ENCODE results near the gene RNF212B. TPM values are rescaled to one million over a fixed set of nuclear protein-coding genes. Genes with fewer than 3 reads are reported as not detected.
A peak's percentile ranks its signal among the peaks of the same experiment; 100 is the strongest.
"Not testable (repeated sequence)": the region's sequence is repeated elsewhere in the genome, so short reads cannot be mapped to it uniquely, and the experiment has no call there.

RNF212B gene
- total and polyA plus RNA-seq, 5 donors from 2014 or later: not detected

DNA sequence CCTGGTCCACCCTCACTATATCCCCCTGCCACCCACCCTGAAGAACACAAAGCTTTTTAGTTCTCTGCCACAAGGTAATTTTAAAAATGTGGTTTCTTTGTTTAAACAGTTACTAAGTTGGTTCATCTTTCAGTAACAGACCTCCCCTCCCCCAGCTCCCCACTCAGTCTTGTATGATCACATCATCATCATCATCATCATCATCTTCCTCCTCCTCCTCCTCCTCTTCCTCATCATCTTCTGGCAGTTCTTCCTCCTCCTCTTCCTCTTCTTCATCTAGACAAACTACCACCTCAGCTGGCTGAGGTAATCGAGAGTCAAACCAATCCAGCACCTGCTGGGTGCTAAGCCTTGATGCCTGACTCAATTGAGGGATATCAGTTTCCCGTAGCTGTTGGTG, 37.7 kb downstream of the RNF212B start:
- no peak overlapping the region for H3K27ac ChIP-seq (ENCODE audit: insufficient read depth, low read length, poor library complexity, severe bottlenecking)
- H3K4me3 ChIP-seq (ENCODE audit: low read depth, low read length): no peak overlapping the region
- peak overlapping the region in 2 of 3 donors; percentile 48 to 53 for H3K27ac Mint-ChIP-seq
- DNase-seq: no peak
- no peaks in the 10 kb centered on the region for H3K27me3 ChIP-seq (ENCODE audit: control insufficient read depth, insufficient read depth, low read length)
- H3K36me3 Mint-ChIP-seq: peaks cover 18% of the 10 kb centered on the region
- no peak for ATAC-seq (ENCODE audit: low read depth in 2 of 2)
- H3K9me3 Mint-ChIP-seq: no peaks in the 10 kb centered on the region
- H3K4me1 ChIP-seq (ENCODE audit: control insufficient read depth, insufficient read depth, low read length, poor library complexity, severe bottlenecking): no peaks in the 10 kb centered on the region
- H3K4me1 Mint-ChIP-seq: no peaks in the 10 kb centered on the region
- H3K27me3 Mint-ChIP-seq: no peaks in the 10 kb centered on the region
- H3K4me3 Mint-ChIP-seq: no peak overlapping the region
- H3K9me3 ChIP-seq (ENCODE audit: control insufficient read depth in 2 of 2, low read length in 2 of 2): no peaks in the 10 kb centered on the region
- H3K36me3 ChIP-seq (ENCODE audit: control insufficient read depth, insufficient read depth, low read length): no peaks in the 10 kb centered on the region

DNA sequence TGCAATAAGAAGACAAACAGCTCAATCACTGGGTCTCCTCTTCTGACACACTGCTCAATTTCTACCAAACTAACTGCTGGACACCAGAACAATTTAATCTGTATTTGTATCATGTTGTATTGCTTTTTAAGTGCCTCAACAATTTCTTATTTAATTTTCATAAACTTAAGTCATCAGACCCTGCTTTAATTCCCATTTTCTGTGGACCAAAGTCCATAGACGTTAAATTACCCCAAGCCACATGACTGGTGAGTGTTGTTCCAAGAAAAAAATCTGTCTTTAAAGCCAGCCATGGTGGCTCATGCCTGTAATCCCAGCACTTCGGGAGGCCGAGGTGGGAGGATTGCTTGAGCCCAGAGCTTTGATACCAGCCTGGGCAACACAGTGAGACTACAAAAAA, 39.5 kb downstream of the RNF212B start:
- Histone ChIP-seq H3K27me3 (ENCODE audit: control insufficient read depth, insufficient read depth, low read length) (no peaks in the 10 kb centered on the region), H3K9me3 (ENCODE audit: control insufficient read depth in 2 of 2, low read length in 2 of 2) (no peaks in the 10 kb centered on the region), H3K36me3 (ENCODE audit: control insufficient read depth, insufficient read depth, low read length) (no peaks in the 10 kb centered on the region), H3K27ac (ENCODE audit: insufficient read depth, low read length, poor library complexity, severe bottlenecking) (no peak overlapping the region), H3K4me1 (ENCODE audit: control insufficient read depth, insufficient read depth, low read length, poor library complexity, severe bottlenecking) (no peaks in the 10 kb centered on the region), H3K4me3 (ENCODE audit: low read depth, low read length) (no peak overlapping the region)
- peaks cover 0 to under 1% (median 0%) of the 10 kb centered on the region in 4 donors for H3K4me1 Mint-ChIP-seq
- no peak overlapping the region for H3K4me3 Mint-ChIP-seq
- ATAC-seq (ENCODE audit: low read depth in 2 of 2): no peak
- H3K36me3 Mint-ChIP-seq: peaks cover 18% of the 10 kb centered on the region
- no peaks in the 10 kb centered on the region for H3K27me3 Mint-ChIP-seq
- no peak for DNase-seq
- peak overlapping the region in 1 of 3 donors; percentile 43 for H3K27ac Mint-ChIP-seq
- H3K9me3 Mint-ChIP-seq: no peaks in the 10 kb centered on the region

DNA sequence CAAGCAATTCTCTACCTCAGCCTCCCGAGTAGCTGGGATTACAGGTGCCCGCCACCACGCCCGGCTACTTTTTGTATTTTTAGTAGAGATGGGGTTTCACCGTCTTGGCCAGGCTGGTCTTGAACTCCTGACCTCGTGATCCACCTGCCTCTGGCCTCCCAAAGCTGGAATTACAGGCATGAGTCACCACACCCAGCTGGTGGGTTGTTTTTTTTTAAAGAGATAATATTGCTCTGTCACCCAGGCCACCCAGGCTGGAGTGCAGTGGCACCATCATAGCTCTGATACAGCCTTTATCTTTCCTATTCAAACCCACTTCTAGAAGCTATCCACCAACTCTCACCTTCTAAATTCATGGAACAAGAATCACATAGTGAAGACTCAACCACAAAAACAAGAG, 40.2 kb downstream of the RNF212B start:
- not testable (repeated sequence) for H3K4me3 ChIP-seq (ENCODE audit: low read depth, low read length); H3K4me1 ChIP-seq (ENCODE audit: control insufficient read depth, insufficient read depth, low read length, poor library complexity, severe bottlenecking); DNase-seq; H3K4me3 Mint-ChIP-seq; H3K9me3 ChIP-seq (ENCODE audit: control insufficient read depth in 2 of 2, low read length in 2 of 2); H3K4me1 Mint-ChIP-seq; H3K27ac Mint-ChIP-seq; H3K27me3 Mint-ChIP-seq; H3K36me3 ChIP-seq (ENCODE audit: control insufficient read depth, insufficient read depth, low read length); H3K27me3 ChIP-seq (ENCODE audit: control insufficient read depth, insufficient read depth, low read length); ATAC-seq (ENCODE audit: low read depth in 2 of 2); H3K9me3 Mint-ChIP-seq; H3K27ac ChIP-seq (ENCODE audit: insufficient read depth, low read length, poor library complexity, severe bottlenecking)
- H3K36me3 Mint-ChIP-seq: peaks cover 18% of the 10 kb centered on the region

DNA sequence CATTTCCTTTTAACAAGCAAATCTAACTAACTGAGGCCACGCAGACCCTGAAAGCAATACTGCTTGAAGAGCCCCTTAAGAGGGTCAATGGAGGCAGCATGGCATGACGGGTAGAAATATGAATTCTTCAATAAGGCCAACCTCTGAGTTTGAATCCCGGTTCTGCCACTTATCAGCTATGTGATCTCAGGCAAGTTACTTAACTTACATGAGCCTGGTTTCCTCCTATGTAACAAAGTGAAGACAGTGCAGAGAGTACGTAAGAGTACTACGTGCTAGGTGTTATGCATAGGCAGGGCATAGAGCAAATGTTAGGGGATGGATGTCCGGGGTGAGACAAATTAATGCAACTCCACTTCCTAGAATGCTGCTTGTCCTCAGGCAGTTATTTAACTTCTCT, 43.5 kb downstream of the RNF212B start:
- H3K9me3 ChIP-seq (ENCODE audit: control insufficient read depth in 2 of 2, low read length in 2 of 2): no peaks in the 10 kb centered on the region
- Mint-ChIP-seq H3K4me3 (peak overlapping the region in 1 of 4 donors; percentile 19), H3K27ac (peak overlapping the region in 1 of 3 donors; percentile 26), H3K4me1 (peaks cover 0 to 28% (median 12%) of the 10 kb centered on the region in 4 donors), H3K27me3 (no peaks in the 10 kb centered on the region), H3K36me3 (peaks cover 4% of the 10 kb centered on the region), H3K9me3 (no peaks in the 10 kb centered on the region)
- no peak overlapping the region for H3K27ac ChIP-seq (ENCODE audit: insufficient read depth, low read length, poor library complexity, severe bottlenecking)
- DNase-seq: no peak
- H3K4me1 ChIP-seq (ENCODE audit: control insufficient read depth, insufficient read depth, low read length, poor library complexity, severe bottlenecking): peaks cover 9% of the 10 kb centered on the region
- no peak for ATAC-seq (ENCODE audit: low read depth in 2 of 2)
- no peaks in the 10 kb centered on the region for H3K36me3 ChIP-seq (ENCODE audit: control insufficient read depth, insufficient read depth, low read length)
- no peak overlapping the region for H3K4me3 ChIP-seq (ENCODE audit: low read depth, low read length)
- no peaks in the 10 kb centered on the region for H3K27me3 ChIP-seq (ENCODE audit: control insufficient read depth, insufficient read depth, low read length)

DNA sequence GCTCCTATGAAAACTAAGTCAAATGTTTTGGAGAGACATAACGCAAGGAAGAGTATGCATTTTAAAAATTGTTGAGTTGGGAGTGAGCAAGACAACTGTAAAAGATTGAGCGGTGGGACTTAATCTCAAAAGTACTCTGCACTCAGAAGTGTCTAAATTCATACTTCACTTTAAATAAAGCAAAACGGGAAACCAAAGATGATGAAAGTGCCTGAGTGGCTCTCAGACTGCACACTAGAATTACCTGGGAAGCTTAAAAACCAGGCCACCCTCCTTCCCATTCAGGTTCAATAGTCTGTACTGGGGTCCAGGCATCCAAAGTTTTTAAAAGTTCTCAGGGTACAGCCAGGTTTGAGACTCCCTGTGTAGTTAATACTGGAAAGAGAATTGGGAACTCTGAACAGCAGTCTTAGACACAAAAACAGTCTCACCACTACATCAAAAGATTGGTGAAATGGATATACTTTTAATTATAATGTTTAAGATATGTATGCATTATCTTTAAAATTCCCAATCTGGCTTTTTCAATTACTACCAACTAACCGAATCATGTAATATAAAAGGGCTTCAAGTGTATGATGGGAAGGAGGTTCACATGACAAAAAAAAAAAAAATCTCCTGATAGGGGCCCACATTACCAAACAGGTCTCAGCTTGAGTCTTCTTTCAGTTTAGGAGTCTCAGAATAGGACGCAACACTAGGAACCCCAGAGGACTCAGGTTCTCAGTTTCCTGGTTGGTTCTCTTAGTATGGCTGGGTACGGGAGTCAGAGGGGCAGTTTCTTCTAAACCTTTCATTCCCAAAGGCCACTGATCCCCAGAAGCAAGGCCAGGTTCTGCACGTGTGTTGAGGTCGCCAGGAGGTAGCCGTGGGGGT, 47.2 kb downstream of the RNF212B start:
- DNase-seq (peak in 1 of 3 donors; percentile 41), ATAC-seq (ENCODE audit: low read depth in 2 of 2) (no peak)
- peaks cover 18% of the 10 kb centered on the region for H3K4me1 ChIP-seq (ENCODE audit: control insufficient read depth, insufficient read depth, low read length, poor library complexity, severe bottlenecking)
- H3K9me3 Mint-ChIP-seq: no peaks in the 10 kb centered on the region
- H3K4me1 Mint-ChIP-seq: peaks cover 7 to 34% (median 15%) of the 10 kb centered on the region in 4 donors
- no peaks in the 10 kb centered on the region for H3K27me3 Mint-ChIP-seq
- no peaks in the 10 kb centered on the region for H3K27me3 ChIP-seq (ENCODE audit: control insufficient read depth, insufficient read depth, low read length)
- H3K36me3 Mint-ChIP-seq: no peaks in the 10 kb centered on the region
- H3K4me3 Mint-ChIP-seq: peak overlapping the region; percentile 88 to 99 (median 96)
- no peaks in the 10 kb centered on the region for H3K36me3 ChIP-seq (ENCODE audit: control insufficient read depth, insufficient read depth, low read length)
- no peaks in the 10 kb centered on the region for H3K9me3 ChIP-seq (ENCODE audit: control insufficient read depth in 2 of 2, low read length in 2 of 2)
- H3K27ac Mint-ChIP-seq: peak overlapping the region; percentile 29 to 95 (median 93)
- H3K27ac ChIP-seq (ENCODE audit: insufficient read depth, low read length, poor library complexity, severe bottlenecking): peak overlapping the region; percentile 83
- H3K4me3 ChIP-seq (ENCODE audit: low read depth, low read length): peak overlapping the region; percentile 60

DNA sequence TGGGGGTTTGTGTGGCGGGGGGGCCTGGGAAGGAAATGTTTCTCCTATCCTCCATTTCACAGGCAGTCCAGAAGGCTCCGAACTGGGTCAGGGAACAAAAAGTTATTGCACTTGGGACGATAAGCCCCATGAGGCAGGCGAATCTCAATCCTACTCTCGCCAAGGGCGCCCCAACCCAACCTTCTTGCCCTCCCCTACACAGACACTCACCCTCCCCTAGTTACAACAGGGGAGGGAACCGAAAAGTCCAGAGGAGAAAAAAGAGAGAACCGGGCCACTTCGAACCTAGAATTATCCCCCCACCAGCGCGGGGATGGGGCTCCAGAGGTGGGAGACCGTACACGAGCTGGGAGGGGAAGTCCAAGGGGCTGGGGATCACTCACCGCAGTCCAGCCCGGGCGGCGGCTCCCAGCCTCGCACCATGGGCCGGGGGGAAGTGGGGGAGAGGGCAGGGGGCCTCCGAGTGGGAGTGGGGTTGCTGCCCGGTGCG, 47.8 kb downstream of the RNF212B start:
- DNase-seq (no peak), ATAC-seq (ENCODE audit: low read depth in 2 of 2) (peak; percentile 5 to 11)
- peaks cover 18% of the 10 kb centered on the region for H3K4me1 ChIP-seq (ENCODE audit: control insufficient read depth, insufficient read depth, low read length, poor library complexity, severe bottlenecking)
- no peaks in the 10 kb centered on the region for H3K27me3 ChIP-seq (ENCODE audit: control insufficient read depth, insufficient read depth, low read length)
- Mint-ChIP-seq H3K27me3 (no peaks in the 10 kb centered on the region), H3K9me3 (no peaks in the 10 kb centered on the region), H3K36me3 (no peaks in the 10 kb centered on the region), H3K27ac (peak overlapping the region; percentile 52 to 95 (median 93)), H3K4me1 (peaks cover 7 to 34% (median 15%) of the 10 kb centered on the region in 4 donors), H3K4me3 (peak overlapping the region; percentile 88 to 99 (median 96))
- no peaks in the 10 kb centered on the region for H3K36me3 ChIP-seq (ENCODE audit: control insufficient read depth, insufficient read depth, low read length)
- H3K4me3 ChIP-seq (ENCODE audit: low read depth, low read length): peak overlapping the region; percentile 60
- H3K27ac ChIP-seq (ENCODE audit: insufficient read depth, low read length, poor library complexity, severe bottlenecking): peak overlapping the region; percentile 83
- H3K9me3 ChIP-seq (ENCODE audit: control insufficient read depth in 2 of 2, low read length in 2 of 2): no peaks in the 10 kb centered on the region

DNA sequence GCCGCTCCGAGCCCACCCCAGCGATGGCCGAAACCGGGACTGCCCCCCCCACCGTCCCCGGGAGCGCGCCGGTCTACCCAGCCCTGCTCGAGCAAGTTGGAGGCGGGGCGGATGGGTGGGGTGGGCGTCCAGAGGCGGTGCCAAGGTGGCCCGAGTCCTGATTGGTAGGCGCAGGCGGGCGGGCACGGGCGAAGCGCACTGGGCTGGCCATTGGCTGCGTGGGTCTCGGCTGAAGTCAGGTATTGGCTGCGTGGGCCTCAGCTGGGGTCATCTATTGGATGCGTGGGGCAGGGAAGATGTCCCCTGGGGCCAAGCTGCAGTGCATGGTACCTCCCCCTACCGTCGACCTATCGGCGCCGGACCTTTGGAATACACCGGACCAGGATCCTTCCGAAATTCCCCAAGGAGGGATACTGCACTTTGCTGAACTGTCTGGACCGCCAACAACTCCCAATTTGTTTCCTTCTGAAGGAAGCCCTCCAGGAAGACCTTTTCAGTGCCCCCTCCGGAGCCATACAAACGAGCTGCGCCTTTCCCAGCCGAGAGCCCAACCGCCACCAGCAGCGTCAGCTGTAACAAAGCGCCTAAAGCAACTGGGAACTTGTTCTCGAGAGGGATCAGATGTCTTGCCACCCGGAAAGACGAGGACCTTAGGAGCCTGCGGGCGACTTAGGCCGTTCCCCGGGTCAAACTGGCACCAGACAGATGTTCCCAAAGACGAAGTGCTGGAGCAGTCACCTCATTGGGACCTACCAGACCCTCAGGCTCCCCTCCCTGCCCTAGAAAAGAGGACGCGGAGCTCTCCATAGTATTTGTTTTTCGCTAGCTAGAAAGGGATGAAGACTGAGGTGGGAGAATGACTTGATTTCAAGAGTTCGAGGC, 48.5 kb downstream of the RNF212B start, which contains the start of gene HOMEZ:
HOMEZ (minus strand) TSS at position 113 of the 882 bp plus-strand sequence. CDS start 180 bp downstream, outside the sequence.
- Mint-ChIP-seq H3K9me3 (no peaks in the 10 kb centered on the region), H3K27ac (peak within 1 kb of the TSS; percentile 69 to 96 (median 95)), H3K4me3 (peak within 1 kb of the TSS; percentile 88 to 99 (median 96)), H3K4me1 (peaks cover 7 to 34% (median 15%) of the 10 kb centered on the region in 4 donors), H3K27me3 (no peaks in the 10 kb centered on the region), H3K36me3 (no peaks in the 10 kb centered on the region)
- H3K27me3 ChIP-seq (ENCODE audit: control insufficient read depth, insufficient read depth, low read length): no peaks in the 10 kb centered on the region
- H3K27ac ChIP-seq (ENCODE audit: insufficient read depth, low read length, poor library complexity, severe bottlenecking): peak within 1 kb of the TSS; percentile 83
- peak; percentile 99 for ATAC-seq (ENCODE audit: low read depth in 2 of 2)
- no peaks in the 10 kb centered on the region for H3K9me3 ChIP-seq (ENCODE audit: control insufficient read depth in 2 of 2, low read length in 2 of 2)
- DNase-seq: peak; percentile 95 to 98 (median 97)
- H3K4me3 ChIP-seq (ENCODE audit: low read depth, low read length): peak within 1 kb of the TSS; percentile 92
- no peaks in the 10 kb centered on the region for H3K36me3 ChIP-seq (ENCODE audit: control insufficient read depth, insufficient read depth, low read length)
- peaks cover 18% of the 10 kb centered on the region for H3K4me1 ChIP-seq (ENCODE audit: control insufficient read depth, insufficient read depth, low read length, poor library complexity, severe bottlenecking)

Data from CD4-positive, CD25-positive, alpha-beta regulatory T cell (primary cell).